Rectal smooth muscle tissue (tissue), 1 donor: ENCODE results near the gene TRABD.

ENCODE experiments used
- H3K27ac ChIP-seq: one replicate; pipeline ENCODE4 v1.7.0; 2013; ENCODE audit warnings: low read depth, low read length, inconsistent platforms
- H3K27me3 ChIP-seq: one replicate; pipeline ENCODE4 v1.7.0; 2013; ENCODE audit warnings: low read length; ENCODE audit not compliant: control insufficient read depth, insufficient read depth
- H3K36me3 ChIP-seq: one replicate; pipeline ENCODE4 v1.7.0; 2013; ENCODE audit warnings: low read length; ENCODE audit not compliant: control insufficient read depth, insufficient read depth
- H3K4me1 ChIP-seq: one replicate; pipeline ENCODE4 v1.7.0; 2013; ENCODE audit warnings: low read length; ENCODE audit not compliant: control insufficient read depth, insufficient read depth
- H3K4me3 ChIP-seq: one replicate; pipeline ENCODE4 v1.7.0; 2013; ENCODE audit warnings: low read length
- H3K9ac ChIP-seq: one replicate; pipeline ENCODE4 v1.7.0; 2013; ENCODE audit warnings: low read length

The TRABD gene

GRCh38 chr22:50180727-50181521 is 4.8 kb upstream of the TRABD start:
- Histone ChIP-seq H3K27ac (no peak overlapping the region), H3K4me3 (no peak overlapping the region), H3K27me3 (peaks cover 4% of the 10 kb centered on the region), H3K9ac (no peak overlapping the region), H3K36me3 (no peaks in the 10 kb centered on the region), H3K4me1 (peaks cover 2% of the 10 kb centered on the region)

- no peak overlapping the region for H3K9ac ChIP-seq
- peaks cover 4% of the 10 kb centered on the region for H3K27me3 ChIP-seq
- peaks cover 5% of the 10 kb centered on the region for H3K4me1 ChIP-seq
- no peak overlapping the region for H3K4me3 ChIP-seq
- H3K27ac ChIP-seq = no peak overlapping the region
- no peaks in the 10 kb centered on the region for H3K36me3 ChIP-seq
Observed at GRCh38 chr22:50182176-50183081, 3.3 kb upstream of the TRABD start.

GRCh38 chr22:50183141-50183971 is 2.4 kb upstream of the TRABD start:
- Histone ChIP-seq H3K4me3 (no peak overlapping the region), H3K27me3 (peaks cover 4% of the 10 kb centered on the region), H3K9ac (no peak overlapping the region), H3K27ac (no peak overlapping the region), H3K36me3 (no peaks in the 10 kb centered on the region), H3K4me1 (peaks cover 5% of the 10 kb centered on the region)

- peaks cover 4% of the 10 kb centered on the region for H3K27me3 ChIP-seq
- no peaks in the 10 kb centered on the region for H3K36me3 ChIP-seq
- H3K4me1 ChIP-seq = peaks cover 5% of the 10 kb centered on the region
- H3K4me3 ChIP-seq = no peak overlapping the region
- H3K9ac ChIP-seq = no peak overlapping the region
- no peak overlapping the region for H3K27ac ChIP-seq
Observed at GRCh38 chr22:50184004-50184901, 1.5 kb upstream of the TRABD start.

GRCh38 chr22:50184902-50185374 is 775 bp upstream of the TRABD start:
- peak overlapping the region; percentile 55 for H3K4me3 ChIP-seq
- H3K27ac ChIP-seq = no peak overlapping the region
- no peaks in the 10 kb centered on the region for H3K36me3 ChIP-seq
- H3K9ac ChIP-seq = no peak overlapping the region
- peaks cover 8% of the 10 kb centered on the region for H3K4me1 ChIP-seq
- no peaks in the 10 kb centered on the region for H3K27me3 ChIP-seq

GRCh38 chr22:50186181-50186714 is 535 bp downstream of the TRABD start:
- Histone ChIP-seq H3K4me3 (peak overlapping the region; percentile 67), H3K9ac (peak overlapping the region; percentile 8), H3K4me1 (peaks cover 14% of the 10 kb centered on the region), H3K27ac (no peak overlapping the region), H3K27me3 (no peaks in the 10 kb centered on the region), H3K36me3 (no peaks in the 10 kb centered on the region)

- no peaks in the 10 kb centered on the region for H3K27me3 ChIP-seq
- H3K4me1 ChIP-seq = peaks cover 14% of the 10 kb centered on the region
- H3K9ac ChIP-seq = peak overlapping the region; percentile 8
- peak overlapping the region; percentile 67 for H3K4me3 ChIP-seq
- H3K36me3 ChIP-seq = no peaks in the 10 kb centered on the region
- no peak overlapping the region for H3K27ac ChIP-seq
Observed at GRCh38 chr22:50186761-50187523, 1.2 kb downstream of the TRABD start.

GRCh38 chr22:50188356-50188755 is 2.6 kb downstream of the TRABD start:
- no peaks in the 10 kb centered on the region for H3K36me3 ChIP-seq
- H3K9ac ChIP-seq = no peak overlapping the region
- H3K27ac ChIP-seq = no peak overlapping the region
- peaks cover 14% of the 10 kb centered on the region for H3K4me1 ChIP-seq
- no peaks in the 10 kb centered on the region for H3K27me3 ChIP-seq
- H3K4me3 ChIP-seq = no peak overlapping the region

GRCh38 chr22:50189184-50189848 is 3.6 kb downstream of the TRABD start:
- peaks cover 12% of the 10 kb centered on the region for H3K4me1 ChIP-seq
- H3K27ac ChIP-seq = no peak overlapping the region
- peak overlapping the region; percentile 74 for H3K4me3 ChIP-seq
- no peaks in the 10 kb centered on the region for H3K27me3 ChIP-seq
- peaks cover under 1% of the 10 kb centered on the region for H3K36me3 ChIP-seq
- no peak overlapping the region for H3K9ac ChIP-seq

GRCh38 chr22:50189849-50190181 is 4.1 kb downstream of the TRABD start:
- peaks cover 4% of the 10 kb centered on the region for H3K36me3 ChIP-seq
- H3K4me1 ChIP-seq = peaks cover 12% of the 10 kb centered on the region
- peak overlapping the region; percentile 45 for H3K9ac ChIP-seq
- H3K27ac ChIP-seq = peak overlapping the region; percentile 71
- H3K4me3 ChIP-seq = peak overlapping the region; percentile 74
- no peaks in the 10 kb centered on the region for H3K27me3 ChIP-seq
